Endothelial cell of umbilical vein (primary cell): ENCODE measurements around the gene MECP2. TPM values are rescaled to one million over a fixed set of nuclear protein-coding genes. Genes with fewer than 3 reads are reported as not detected.

ENCODE experiments used
- BruUV-seq: library from RNA; stranded (reverse); fragments of 400-500 nt; replicated peaks from 2 replicates; lab custom pipeline; 2021; lab: Mats Ljungman, UMichigan
- CTCF ChIA-PET: fragments of 300-600, 350-600 bp; sonication (Branson Sonifier 250); formaldehyde crosslinking; loops from one replicate; lab custom pipeline; 2021; ENCODE audit warnings: antibody characterized with exemption, inconsistent platforms; lab: Charles Lee
- POLR2A ChIA-PET: fragments of 300-600, 350-600 bp; sonication (Branson Sonifier 250); formaldehyde crosslinking; loops from one replicate; lab custom pipeline; 2021; ENCODE audit warnings: antibody characterized with exemption, inconsistent platforms; lab: Charles Lee
- DNase-seq: peaks from one replicate; pipeline ENCODE4 v3.0.0-alpha.2; 2011; ENCODE audit warnings: low read depth, low spot score
- FAIRE-seq: peaks from 2 replicates; lab custom pipeline; 2011; peaks lifted over from hg19 to GRCh38; lab: Jason Lieb, UNC
- H2AFZ ChIP-seq: 2 replicates; pipeline ENCODE4 v1.6.0; 2012; ENCODE audit warnings: low read depth, low read length, control low read depth, inconsistent platforms
- H3K27ac ChIP-seq: 2 replicates; pipeline ENCODE4 v1.5.1; 2011; ENCODE audit warnings: low read depth, mild to moderate bottlenecking, control low read depth, low read length, moderate library complexity; ENCODE audit not compliant: insufficient read depth
- H3K27me3 ChIP-seq, 2 experiments: 2 replicates each; pipeline versions ENCODE4 v1.6.0 to v1.6.1; 2011; ENCODE audit warnings: low read length in 2 of 2, mixed read lengths in 1 of 2; ENCODE audit not compliant: control insufficient read depth in 2 of 2, insufficient read depth in 2 of 2
- H3K36me3 ChIP-seq, 2 experiments: 2 replicates in 1 of 2; 3 replicates in 1 of 2; pipeline ENCODE4 v1.5.1; 2011; ENCODE audit warnings: low read length in 2 of 2, mild to moderate bottlenecking in 1 of 2, moderate library complexity in 1 of 2; ENCODE audit not compliant: control insufficient read depth in 2 of 2, insufficient read depth in 2 of 2; ENCODE audit errors: extremely low read depth in 1 of 2
- H3K4me1 ChIP-seq: 3 replicates; pipeline ENCODE4 v1.5.1; 2011; ENCODE audit warnings: mild to moderate bottlenecking, low read length; ENCODE audit not compliant: control insufficient read depth, insufficient read depth; ENCODE audit errors: extremely low read depth
- H3K4me2 ChIP-seq: 2 replicates; pipeline ENCODE4 v1.6.1; 2011; ENCODE audit warnings: low read length, control low read depth, mixed read lengths; ENCODE audit not compliant: insufficient read depth
- H3K4me3 ChIP-seq, 3 experiments: fragments of 200-600 bp in 1 of 3; sonication (generic), shearing (Covaris generic) in 1 of 3; replicated peaks in 1 of 3; 2 replicates each; pipeline ENCODE4 v1.5.1; 2011 to 2016; ENCODE audit warnings: control low read depth in 3 of 3, low read length in 3 of 3, mild to moderate bottlenecking in 2 of 3, inconsistent platforms in 1 of 3, low read depth in 1 of 3, moderate library complexity in 1 of 3; ENCODE audit not compliant: insufficient read depth in 1 of 3
- H3K79me2 ChIP-seq: 2 replicates; pipeline ENCODE4 v1.6.0; 2012; ENCODE audit warnings: low read length, inconsistent platforms; ENCODE audit not compliant: control insufficient read depth, insufficient read depth
- H3K9ac ChIP-seq: replicated peaks from 2 replicates; pipeline ENCODE3; 2011; ENCODE audit warnings: low read length, control low read depth; ENCODE audit not compliant: insufficient read depth; ENCODE audit errors: extremely low read depth
- H3K9me1 ChIP-seq: replicated peaks from 3 replicates; pipeline ENCODE4 v1.6.0; 2011; ENCODE audit warnings: mild to moderate bottlenecking, low read length; ENCODE audit not compliant: control insufficient read depth, insufficient read depth; ENCODE audit errors: extremely low read depth
- H3K9me3 ChIP-seq: replicated peaks from 2 replicates; pipeline ENCODE4 v1.5.1; 2012; ENCODE audit warnings: low read length, inconsistent platforms; ENCODE audit not compliant: control insufficient read depth, insufficient read depth
- H4K20me1 ChIP-seq: replicated peaks from 2 replicates; pipeline ENCODE3; 2011; ENCODE audit warnings: mild to moderate bottlenecking, low read length; ENCODE audit not compliant: control insufficient read depth, insufficient read depth; ENCODE audit errors: extremely low read depth
- EZH2 ChIP-seq: IDR thresholded peaks from 2 replicates; pipeline ENCODE4 v1.6.1; 2012; ENCODE audit warnings: borderline replicate concordance, low read depth, mild to moderate bottlenecking, moderate library complexity, low read length, inconsistent platforms; ENCODE audit not compliant: severe bottlenecking
- FOS ChIP-seq: IDR thresholded peaks from 2 replicates; pipeline ENCODE4 v1.6.1; 2011; ENCODE audit warnings: mild to moderate bottlenecking, low read length, moderate library complexity, borderline replicate concordance; ENCODE audit not compliant: insufficient read depth
- GATA2 ChIP-seq: IDR thresholded peaks from 2 replicates; pipeline ENCODE4 v1.7.0; 2011; ENCODE audit warnings: low read depth, mild to moderate bottlenecking, moderate library complexity, mixed read lengths, low read length; ENCODE audit not compliant: insufficient read length, insufficient read depth
- JUN ChIP-seq: IDR thresholded peaks from 2 replicates; pipeline ENCODE4 v1.6.1; 2011; ENCODE audit warnings: borderline replicate concordance, low read depth; ENCODE audit not compliant: insufficient read length, insufficient read depth
- MYC ChIP-seq: IDR thresholded peaks from one replicate; pipeline ENCODE4 v1.6.1; 2011; ENCODE audit warnings: mild to moderate bottlenecking, low read depth, low read length
- POLR2A ChIP-seq: IDR thresholded peaks from 2 replicates; pipeline ENCODE4 v1.6.1; 2012; ENCODE audit warnings: low read depth, mild to moderate bottlenecking, control low read depth, low read length
- POLR2AphosphoS5 ChIP-seq: IDR thresholded peaks from 2 replicates; pipeline ENCODE4 v1.6.1; 2012; ENCODE audit warnings: low read depth, mild to moderate bottlenecking, control low read depth, low read length, moderate library complexity; ENCODE audit not compliant: insufficient read depth
- dilution Hi-C: fragments of 300-500 bp; cut with MboI; formaldehyde crosslinking; loops from one replicate; pipeline ENCODE4 v1.15.0; 2019; ENCODE audit warnings: low sequenced_read_pairs; ENCODE audit not compliant: extremely low pct_ligation_motif_present
- intact Hi-C: fragments of 100-400 bp; cut with micrococcal nuclease; formaldehyde crosslinking; loops from one replicate; pipeline ENCODE4 v1.10.0; 2022
- polyA plus RNA-seq, 4 experiments: library from polyadenylated mRNA; depleted of rRNA in 3 of 4; stranded (reverse) in 3 of 4; unstranded in 1 of 4; fragments of >200 nt; gene quantifications; 2 replicates each; pipeline versions ENCODE4 v1.2.1 to v1.2.3, GENCODE V29; 2011 to 2012; ENCODE audit warnings: missing spikeins in 1 of 4
- total RNA-seq: library from RNA; stranded (reverse); gene quantifications from 2 replicates; pipeline ENCODE4 v1.2.3, GENCODE V29; 2021
- TF ChIP-seq, protein P1 (sequence below): IDR thresholded peaks from 2 replicates; pipeline ENCODE4 v1.6.1; 2011; ENCODE audit not compliant: insufficient read depth, insufficient read length
- TF ChIP-seq, protein P2 (sequence below), 2 donors: IDR thresholded peaks; 1 replicate in 1 of 2; 2 replicates in 1 of 2; pipeline ENCODE4 v1.5.1; 2011; ENCODE audit warnings: low read length in 2 of 2, mild to moderate bottlenecking in 2 of 2, moderate library complexity in 2 of 2, control low read depth in 1 of 2, inconsistent platforms in 1 of 2, low read depth in 1 of 2; ENCODE audit not compliant: insufficient read depth in 1 of 2; ENCODE audit errors: extremely low read depth in 1 of 2

The MECP2 gene
- total and polyA plus RNA-seq, 2 donors (not counting 3 experiments of a cell fraction or from before 2014, with no cell fraction given), result 9.0 to 45.3 TPM

DNA sequence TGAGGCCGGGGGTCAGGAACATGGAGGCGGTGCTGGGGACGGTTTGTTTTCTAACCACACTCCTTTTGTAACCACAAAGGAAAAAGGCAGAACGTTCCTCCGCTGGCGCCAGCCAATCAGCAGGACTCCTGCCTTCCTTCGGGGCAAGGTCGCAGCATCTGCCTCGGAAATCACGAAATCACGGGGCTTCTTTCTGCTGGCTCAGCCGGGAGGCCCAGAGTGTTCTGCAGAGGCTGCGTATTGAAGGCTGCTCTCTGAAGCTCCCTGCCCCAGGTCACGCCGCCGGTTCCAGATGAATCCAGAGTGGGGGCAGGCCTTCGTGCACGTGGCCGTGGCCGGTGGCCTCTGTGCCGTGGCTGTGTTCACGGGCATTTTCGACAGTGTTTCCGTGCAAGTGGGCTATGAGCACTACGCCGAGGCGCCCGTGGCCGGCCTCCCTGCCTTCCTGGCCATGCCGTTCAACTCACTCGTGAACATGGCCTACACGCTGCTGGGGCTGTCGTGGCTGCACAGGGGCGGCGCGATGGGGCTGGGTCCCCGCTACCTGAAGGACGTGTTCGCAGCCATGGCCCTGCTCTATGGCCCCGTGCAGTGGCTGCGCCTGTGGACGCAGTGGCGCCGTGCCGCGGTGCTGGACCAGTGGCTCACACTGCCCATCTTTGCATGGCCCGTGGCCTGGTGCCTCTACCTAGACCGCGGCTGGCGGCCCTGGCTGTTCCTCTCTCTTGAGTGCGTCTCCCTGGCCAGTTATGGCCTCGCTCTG, 115.6 kb downstream of the MECP2 start:
- POLR2A ChIA-PET, result no interaction called here
- CTCF ChIA-PET, result no interaction called here
- H4K20me1 ChIP-seq, result no peaks in the 10 kb centered on the region

More for the DNA sequence above, 115.6 kb downstream of the MECP2 start:
- DNase-seq (no peak), FAIRE-seq (no peak)
- intact Hi-C loops, result no loop called here
- H3K4me1 ChIP-seq, result peaks cover 10% of the 10 kb centered on the region
- H3K36me3 ChIP-seq, result no peaks in the 10 kb centered on the region
- H2AFZ ChIP-seq, result no peak overlapping the region
- no peaks in the 10 kb centered on the region for H3K79me2 ChIP-seq
- H3K4me2 ChIP-seq, result no peak overlapping the region
- no TSS peak for BruUV-seq
- H3K27me3 ChIP-seq, result no peaks in the 10 kb centered on the region
- H3K4me3 ChIP-seq, result no peak overlapping the region
- no peaks in the 10 kb centered on the region for H3K9me1 ChIP-seq
- dilution Hi-C loops, result no loop called here
- H3K27ac ChIP-seq, result no peak overlapping the region
- H3K9ac ChIP-seq, result no peak overlapping the region
- TF ChIP-seq FOS (no peak), POLR2A (no peak), MYC (no peak), JUN (no peak), GATA2 (no peak), POLR2AphosphoS5 (no peak), EZH2 (no peak)
- TF ChIP-seq, protein P1, sequence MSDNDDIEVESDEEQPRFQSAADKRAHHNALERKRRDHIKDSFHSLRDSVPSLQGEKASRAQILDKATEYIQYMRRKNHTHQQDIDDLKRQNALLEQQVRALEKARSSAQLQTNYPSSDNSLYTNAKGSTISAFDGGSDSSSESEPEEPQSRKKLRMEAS, result no peak
- TF ChIP-seq, protein P2, sequence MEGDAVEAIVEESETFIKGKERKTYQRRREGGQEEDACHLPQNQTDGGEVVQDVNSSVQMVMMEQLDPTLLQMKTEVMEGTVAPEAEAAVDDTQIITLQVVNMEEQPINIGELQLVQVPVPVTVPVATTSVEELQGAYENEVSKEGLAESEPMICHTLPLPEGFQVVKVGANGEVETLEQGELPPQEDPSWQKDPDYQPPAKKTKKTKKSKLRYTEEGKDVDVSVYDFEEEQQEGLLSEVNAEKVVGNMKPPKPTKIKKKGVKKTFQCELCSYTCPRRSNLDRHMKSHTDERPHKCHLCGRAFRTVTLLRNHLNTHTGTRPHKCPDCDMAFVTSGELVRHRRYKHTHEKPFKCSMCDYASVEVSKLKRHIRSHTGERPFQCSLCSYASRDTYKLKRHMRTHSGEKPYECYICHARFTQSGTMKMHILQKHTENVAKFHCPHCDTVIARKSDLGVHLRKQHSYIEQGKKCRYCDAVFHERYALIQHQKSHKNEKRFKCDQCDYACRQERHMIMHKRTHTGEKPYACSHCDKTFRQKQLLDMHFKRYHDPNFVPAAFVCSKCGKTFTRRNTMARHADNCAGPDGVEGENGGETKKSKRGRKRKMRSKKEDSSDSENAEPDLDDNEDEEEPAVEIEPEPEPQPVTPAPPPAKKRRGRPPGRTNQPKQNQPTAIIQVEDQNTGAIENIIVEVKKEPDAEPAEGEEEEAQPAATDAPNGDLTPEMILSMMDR (IDR thresholded peaks at IDR 0.05; ENCODE audit: extremely low read depth in 1 of 2, insufficient read depth in 1 of 2, low read depth in 1 of 2, low read length in 2 of 2), result no peak
- no peaks in the 10 kb centered on the region for H3K9me3 ChIP-seq
